Endothelial cell of umbilical vein (primary cell): Measurements from ENCODE around the gene AGL. TPM values are rescaled to one million over a fixed set of nuclear protein-coding genes. Genes with fewer than 3 reads are reported as not detected.

ENCODE experiments used
- BruUV-seq: library from RNA; stranded (reverse); fragments of 400-500 nt; replicated peaks from 2 replicates; lab custom pipeline; 2021; lab: Mats Ljungman, UMichigan
- CTCF ChIA-PET: fragments of 300-600, 350-600 bp; sonication (Branson Sonifier 250); formaldehyde crosslinking; loops from one replicate; lab custom pipeline; 2021; ENCODE audit warnings: antibody characterized with exemption, inconsistent platforms; lab: Charles Lee
- POLR2A ChIA-PET: fragments of 300-600, 350-600 bp; sonication (Branson Sonifier 250); formaldehyde crosslinking; loops from one replicate; lab custom pipeline; 2021; ENCODE audit warnings: antibody characterized with exemption, inconsistent platforms; lab: Charles Lee
- DNase-seq: peaks from one replicate; pipeline ENCODE4 v3.0.0-alpha.2; 2011; ENCODE audit warnings: low read depth, low spot score
- FAIRE-seq: peaks from 2 replicates; lab custom pipeline; 2011; peaks lifted over from hg19 to GRCh38; lab: Jason Lieb, UNC
- H2AFZ ChIP-seq: 2 replicates; pipeline ENCODE4 v1.6.0; 2012; ENCODE audit warnings: low read depth, low read length, control low read depth, inconsistent platforms
- H3K27ac ChIP-seq: 2 replicates; pipeline ENCODE4 v1.5.1; 2011; ENCODE audit warnings: low read depth, mild to moderate bottlenecking, control low read depth, low read length, moderate library complexity; ENCODE audit not compliant: insufficient read depth
- H3K27me3 ChIP-seq, 2 experiments: 2 replicates each; pipeline versions ENCODE4 v1.6.0 to v1.6.1; 2011; ENCODE audit warnings: low read length in 2 of 2, mixed read lengths in 1 of 2; ENCODE audit not compliant: control insufficient read depth in 2 of 2, insufficient read depth in 2 of 2
- H3K36me3 ChIP-seq, 2 experiments: 2 replicates in 1 of 2; 3 replicates in 1 of 2; pipeline ENCODE4 v1.5.1; 2011; ENCODE audit warnings: low read length in 2 of 2, mild to moderate bottlenecking in 1 of 2, moderate library complexity in 1 of 2; ENCODE audit not compliant: control insufficient read depth in 2 of 2, insufficient read depth in 2 of 2; ENCODE audit errors: extremely low read depth in 1 of 2
- H3K4me1 ChIP-seq: 3 replicates; pipeline ENCODE4 v1.5.1; 2011; ENCODE audit warnings: mild to moderate bottlenecking, low read length; ENCODE audit not compliant: control insufficient read depth, insufficient read depth; ENCODE audit errors: extremely low read depth
- H3K4me2 ChIP-seq: 2 replicates; pipeline ENCODE4 v1.6.1; 2011; ENCODE audit warnings: low read length, control low read depth, mixed read lengths; ENCODE audit not compliant: insufficient read depth
- H3K4me3 ChIP-seq, 3 experiments: fragments of 200-600 bp in 1 of 3; sonication (generic), shearing (Covaris generic) in 1 of 3; replicated peaks in 1 of 3; 2 replicates each; pipeline ENCODE4 v1.5.1; 2011 to 2016; ENCODE audit warnings: control low read depth in 3 of 3, low read length in 3 of 3, mild to moderate bottlenecking in 2 of 3, inconsistent platforms in 1 of 3, low read depth in 1 of 3, moderate library complexity in 1 of 3; ENCODE audit not compliant: insufficient read depth in 1 of 3
- H3K79me2 ChIP-seq: 2 replicates; pipeline ENCODE4 v1.6.0; 2012; ENCODE audit warnings: low read length, inconsistent platforms; ENCODE audit not compliant: control insufficient read depth, insufficient read depth
- H3K9ac ChIP-seq: replicated peaks from 2 replicates; pipeline ENCODE3; 2011; ENCODE audit warnings: low read length, control low read depth; ENCODE audit not compliant: insufficient read depth; ENCODE audit errors: extremely low read depth
- H3K9me1 ChIP-seq: replicated peaks from 3 replicates; pipeline ENCODE4 v1.6.0; 2011; ENCODE audit warnings: mild to moderate bottlenecking, low read length; ENCODE audit not compliant: control insufficient read depth, insufficient read depth; ENCODE audit errors: extremely low read depth
- H3K9me3 ChIP-seq: replicated peaks from 2 replicates; pipeline ENCODE4 v1.5.1; 2012; ENCODE audit warnings: low read length, inconsistent platforms; ENCODE audit not compliant: control insufficient read depth, insufficient read depth
- H4K20me1 ChIP-seq: replicated peaks from 2 replicates; pipeline ENCODE3; 2011; ENCODE audit warnings: mild to moderate bottlenecking, low read length; ENCODE audit not compliant: control insufficient read depth, insufficient read depth; ENCODE audit errors: extremely low read depth
- FOS ChIP-seq: IDR thresholded peaks from 2 replicates; pipeline ENCODE4 v1.6.1; 2011; ENCODE audit warnings: mild to moderate bottlenecking, low read length, moderate library complexity, borderline replicate concordance; ENCODE audit not compliant: insufficient read depth
- GATA2 ChIP-seq: IDR thresholded peaks from 2 replicates; pipeline ENCODE4 v1.7.0; 2011; ENCODE audit warnings: low read depth, mild to moderate bottlenecking, moderate library complexity, mixed read lengths, low read length; ENCODE audit not compliant: insufficient read length, insufficient read depth
- JUN ChIP-seq: IDR thresholded peaks from 2 replicates; pipeline ENCODE4 v1.6.1; 2011; ENCODE audit warnings: borderline replicate concordance, low read depth; ENCODE audit not compliant: insufficient read length, insufficient read depth
- POLR2A ChIP-seq: IDR thresholded peaks from 2 replicates; pipeline ENCODE4 v1.6.1; 2012; ENCODE audit warnings: low read depth, mild to moderate bottlenecking, control low read depth, low read length
- POLR2AphosphoS5 ChIP-seq: IDR thresholded peaks from 2 replicates; pipeline ENCODE4 v1.6.1; 2012; ENCODE audit warnings: low read depth, mild to moderate bottlenecking, control low read depth, low read length, moderate library complexity; ENCODE audit not compliant: insufficient read depth
- dilution Hi-C: fragments of 300-500 bp; cut with MboI; formaldehyde crosslinking; loops from one replicate; pipeline ENCODE4 v1.15.0; 2019; ENCODE audit warnings: low sequenced_read_pairs; ENCODE audit not compliant: extremely low pct_ligation_motif_present
- intact Hi-C: fragments of 100-400 bp; cut with micrococcal nuclease; formaldehyde crosslinking; loops from one replicate; pipeline ENCODE4 v1.10.0; 2022
- polyA plus RNA-seq, 4 experiments: library from polyadenylated mRNA; depleted of rRNA in 3 of 4; stranded (reverse) in 3 of 4; unstranded in 1 of 4; fragments of >200 nt; gene quantifications; 2 replicates each; pipeline versions ENCODE4 v1.2.1 to v1.2.3, GENCODE V29; 2011 to 2012; ENCODE audit warnings: missing spikeins in 1 of 4
- total RNA-seq: library from RNA; stranded (reverse); gene quantifications from 2 replicates; pipeline ENCODE4 v1.2.3, GENCODE V29; 2021
- TF ChIP-seq, protein P1 (sequence below), 2 donors: IDR thresholded peaks; 1 replicate in 1 of 2; 2 replicates in 1 of 2; pipeline ENCODE4 v1.5.1; 2011; ENCODE audit warnings: low read length in 2 of 2, mild to moderate bottlenecking in 2 of 2, moderate library complexity in 2 of 2, control low read depth in 1 of 2, inconsistent platforms in 1 of 2, low read depth in 1 of 2; ENCODE audit not compliant: insufficient read depth in 1 of 2; ENCODE audit errors: extremely low read depth in 1 of 2

The AGL gene
- total and polyA plus RNA-seq, 2 donors (not counting 3 experiments of a cell fraction or from before 2014, with no cell fraction given), result 1.5 to 10.7 TPM

DNA sequence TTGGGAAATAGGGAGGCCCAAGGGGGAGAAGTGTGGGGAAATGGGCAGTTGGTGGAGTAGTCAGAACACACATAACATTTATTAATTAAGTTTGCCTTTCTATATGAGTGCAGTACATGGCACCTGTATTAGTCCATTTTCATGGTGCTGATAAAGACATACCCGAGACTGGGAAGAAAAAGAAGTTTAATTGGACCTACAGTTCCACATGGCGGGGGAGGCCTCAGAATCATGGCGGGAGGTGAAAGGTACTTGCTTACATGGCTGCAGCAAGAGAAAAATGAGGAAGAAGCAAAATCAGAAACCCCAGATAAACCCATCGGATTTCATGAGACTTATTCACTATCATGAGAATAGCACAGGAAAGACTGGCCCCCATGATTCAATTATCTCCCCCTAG lies 118.1 kb downstream of the AGL start:
- no peak for FAIRE-seq
- no peaks in the 10 kb centered on the region for H4K20me1 ChIP-seq
- H3K9ac ChIP-seq, result no peak overlapping the region
- H2AFZ ChIP-seq, result no peak overlapping the region
- no peak overlapping the region for H3K27ac ChIP-seq
- CTCF ChIA-PET, result no interaction called here
- BruUV-seq, result no TSS peak
- TF ChIP-seq, protein P1, sequence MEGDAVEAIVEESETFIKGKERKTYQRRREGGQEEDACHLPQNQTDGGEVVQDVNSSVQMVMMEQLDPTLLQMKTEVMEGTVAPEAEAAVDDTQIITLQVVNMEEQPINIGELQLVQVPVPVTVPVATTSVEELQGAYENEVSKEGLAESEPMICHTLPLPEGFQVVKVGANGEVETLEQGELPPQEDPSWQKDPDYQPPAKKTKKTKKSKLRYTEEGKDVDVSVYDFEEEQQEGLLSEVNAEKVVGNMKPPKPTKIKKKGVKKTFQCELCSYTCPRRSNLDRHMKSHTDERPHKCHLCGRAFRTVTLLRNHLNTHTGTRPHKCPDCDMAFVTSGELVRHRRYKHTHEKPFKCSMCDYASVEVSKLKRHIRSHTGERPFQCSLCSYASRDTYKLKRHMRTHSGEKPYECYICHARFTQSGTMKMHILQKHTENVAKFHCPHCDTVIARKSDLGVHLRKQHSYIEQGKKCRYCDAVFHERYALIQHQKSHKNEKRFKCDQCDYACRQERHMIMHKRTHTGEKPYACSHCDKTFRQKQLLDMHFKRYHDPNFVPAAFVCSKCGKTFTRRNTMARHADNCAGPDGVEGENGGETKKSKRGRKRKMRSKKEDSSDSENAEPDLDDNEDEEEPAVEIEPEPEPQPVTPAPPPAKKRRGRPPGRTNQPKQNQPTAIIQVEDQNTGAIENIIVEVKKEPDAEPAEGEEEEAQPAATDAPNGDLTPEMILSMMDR (IDR thresholded peaks at IDR 0.05; ENCODE audit: extremely low read depth in 1 of 2, insufficient read depth in 1 of 2, low read depth in 1 of 2, low read length in 2 of 2), result no peak
- no peak for TF ChIP-seq FOS
- TF ChIP-seq POLR2AphosphoS5, result no peak
- TF ChIP-seq GATA2, result no peak
- TF ChIP-seq POLR2A, result no peak
- no peak for TF ChIP-seq JUN
- no peak overlapping the region for H3K4me3 ChIP-seq
- peaks cover 13% of the 10 kb centered on the region for H3K79me2 ChIP-seq
- no peaks in the 10 kb centered on the region for H3K9me3 ChIP-seq
- no peaks in the 10 kb centered on the region for H3K27me3 ChIP-seq
- intact Hi-C loops (no loop called here), dilution Hi-C loops (no loop called here)
- POLR2A ChIA-PET, result no interaction called here
- H3K9me1 ChIP-seq, result no peaks in the 10 kb centered on the region
- no peak overlapping the region for H3K4me2 ChIP-seq
- H3K36me3 ChIP-seq, result no peaks in the 10 kb centered on the region
- H3K4me1 ChIP-seq, result peaks cover 18% of the 10 kb centered on the region
- no peak for DNase-seq
